Globus pallidus (tissue), 1 donor: ENCODE results near the gene DAPK1.
A peak's percentile ranks its signal among the peaks of the same experiment; 100 is the strongest.

Experiments used
- DNase-seq: peaks from one replicate; pipeline ENCODE4 v3.0.0-alpha.2; 2015; ENCODE audit warnings: low spot score

DAPK1 gene

GRCh38 chr9:87613265-87614111, 115.8 kb downstream of the DAPK1 start:
- DNase-seq: no peak

GRCh38 chr9:87614397-87614796, 116.7 kb downstream of the DAPK1 start:
- DNase-seq: no peak

- DNase-seq: no peak
These were observed 117.5 kb downstream of the DAPK1 start for GRCh38 chr9:87615136-87615535.

GRCh38 chr9:87615547-87616148, 118.0 kb downstream of the DAPK1 start:
- no peak for DNase-seq

- DNase-seq: no peak
These were observed 120.6 kb downstream of the DAPK1 start for GRCh38 chr9:87618226-87618625.

- DNase-seq: no peak
These were observed 121.3 kb downstream of the DAPK1 start for GRCh38 chr9:87618931-87619330.

GRCh38 chr9:87619346-87619745, 121.7 kb downstream of the DAPK1 start:
- DNase-seq: no peak

- peak; percentile 53 for DNase-seq
These were observed 123.2 kb downstream of the DAPK1 start for GRCh38 chr9:87620731-87621322.

- DNase-seq: no peak
These were observed 124.4 kb downstream of the DAPK1 start for GRCh38 chr9:87622098-87622497.

GRCh38 chr9:87622923-87623322, 125.3 kb downstream of the DAPK1 start:
- DNase-seq: no peak

GRCh38 chr9:87628346-87628745, 130.7 kb downstream of the DAPK1 start:
- no peak for DNase-seq

- DNase-seq: no peak
These were observed 131.4 kb downstream of the DAPK1 start for GRCh38 chr9:87629104-87629503.

- no peak for DNase-seq
These were observed 132.6 kb downstream of the DAPK1 start for GRCh38 chr9:87630266-87630665.

GRCh38 chr9:87630846-87631245, 133.2 kb downstream of the DAPK1 start:
- DNase-seq: no peak

- DNase-seq: no peak
These were observed 138.2 kb downstream of the DAPK1 start for GRCh38 chr9:87635656-87636501.

- DNase-seq: no peak
These were observed 140.6 kb downstream of the DAPK1 start for GRCh38 chr9:87638292-87638691.

GRCh38 chr9:87639949-87640348, 142.3 kb downstream of the DAPK1 start:
- DNase-seq: no peak

GRCh38 chr9:87640385-87640795, 142.7 kb downstream of the DAPK1 start:
- no peak for DNase-seq

- no peak for DNase-seq
These were observed 143.4 kb downstream of the DAPK1 start for GRCh38 chr9:87641067-87641466.

GRCh38 chr9:87642330-87643106, 144.9 kb downstream of the DAPK1 start:
- DNase-seq: no peak

GRCh38 chr9:87643107-87643650, 145.5 kb downstream of the DAPK1 start:
- no peak for DNase-seq
